Measurements from ENCODE around the gene DTX3L. TPM values are rescaled to one million over a fixed set of nuclear protein-coding genes. Genes with fewer than 3 reads are reported as not detected.
A peak's percentile ranks its signal among the peaks of the same experiment; 100 is the strongest.

The DTX3L gene
- polyA plus RNA-seq, 3 donors from 2014 or later = 15.1 to 38.3 (median 16.3) TPM

GRCh38 chr3:122621112-122621511 lies 57.0 kb downstream of the DTX3L start:
- peak overlapping the region in 1 of 6 donors; percentile 23 for H3K27ac Mint-ChIP-seq
- DNase-seq = no peak
- H3K36me3 Mint-ChIP-seq = peaks cover 27 to 67% (median 53%) of the 10 kb centered on the region in 3 donors
- H3K4me1 Mint-ChIP-seq = peaks cover 0 to 17% of the 10 kb centered on the region in 2 donors
- peaks cover 0 to 2% (median 0%) of the 10 kb centered on the region in 3 donors for H3K27me3 Mint-ChIP-seq (ENCODE audit: low read depth in 3 of 3)
- H3K4me3 Mint-ChIP-seq = no peak overlapping the region
- H3K9me3 Mint-ChIP-seq = no peaks in the 10 kb centered on the region

GRCh38 chr3:122623031-122623829 lies 59.1 kb downstream of the DTX3L start:
- H3K4me3 Mint-ChIP-seq = no peak overlapping the region
- peaks cover 37 to 72% (median 59%) of the 10 kb centered on the region in 3 donors for H3K36me3 Mint-ChIP-seq
- peaks cover 0 to 17% of the 10 kb centered on the region in 2 donors for H3K4me1 Mint-ChIP-seq
- peaks cover 0 to 2% (median 0%) of the 10 kb centered on the region in 3 donors for H3K27me3 Mint-ChIP-seq (ENCODE audit: low read depth in 3 of 3)
- DNase-seq = no peak
- no peaks in the 10 kb centered on the region for H3K9me3 Mint-ChIP-seq
- H3K27ac Mint-ChIP-seq = peak overlapping the region in 5 of 6 donors; percentile 2 to 80 (median 55)

Other genes starting within 250 kb of the DTX3L start
- gene CSTA, start 239.1 kb upstream of the DTX3L start, polyA plus RNA-seq = 1 to 10 TPM in 2 of 3 donors, under 1 TPM in 1; 0.63 to 4.1 (median 1.5) TPM
- gene MIX23, start 181.1 kb upstream of the DTX3L start, polyA plus RNA-seq = 10 to 100 TPM in 2 of 3 donors, 1 to 10 TPM in 1; 1.9 to 17.1 (median 12.7) TPM
- 10 to 100 TPM; 49.0 to 65.6 (median 63.9) TPM for gene FAM162A, start 180.2 kb upstream of the DTX3L start, polyA plus RNA-seq
- gene WDR5B, start 148.3 kb upstream of the DTX3L start, polyA plus RNA-seq = 1 to 10 TPM in 2 of 3 donors, under 1 TPM in 1; 0.70 to 2.2 (median 1.3) TPM
- 10 to 100 TPM; 42.9 to 71.8 (median 63.6) TPM for gene KPNA1, start 49.4 kb upstream of the DTX3L start, polyA plus RNA-seq
- 10 to 100 TPM; 18.1 to 43.9 (median 28.4) TPM for gene PARP9, start within 50 bp of the DTX3L start, polyA plus RNA-seq
- 10 to 100 TPM in 2 of 3 donors, 1 to 10 TPM in 1; 9.4 to 17.0 (median 14.1) TPM for gene PARP15, start 13.3 kb downstream of the DTX3L start, polyA plus RNA-seq
- 10 to 100 TPM in 2 of 3 donors, 1 to 10 TPM in 1; 8.6 to 25.9 (median 15.8) TPM for gene PARP14, start 116.5 kb downstream of the DTX3L start, polyA plus RNA-seq
- gene HSPBAP1, start 229.5 kb downstream of the DTX3L start, polyA plus RNA-seq = 10 to 100 TPM in 1 of 3 donors, 1 to 10 TPM in 2; 3.3 to 10.1 (median 7.4) TPM
- gene SLC49A4, start 230.7 kb downstream of the DTX3L start, polyA plus RNA-seq = 1 to 10 TPM; 2.3 to 3.6 (median 3.0) TPM

Measured in immature natural killer cell (primary cell).